NB4 (cell line): ENCODE results near the gene MRPL45.

Source experiments
- CTCF ChIP-seq: IDR thresholded peaks from one replicate; pipeline ENCODE4 v1.5.1; 2012; ENCODE audit warnings: low read depth, low read length
- MAX ChIP-seq: IDR thresholded peaks from 2 replicates; pipeline ENCODE4 v1.6.1; 2011; ENCODE audit warnings: low read depth, low read length
- MYC ChIP-seq: IDR thresholded peaks from 2 replicates; pipeline ENCODE4 v1.6.1; 2011; ENCODE audit warnings: low read depth, low read length
- POLR2A ChIP-seq: IDR thresholded peaks from 2 replicates; pipeline ENCODE4 v1.6.1; 2011; ENCODE audit warnings: mild to moderate bottlenecking; ENCODE audit not compliant: insufficient read length; ENCODE audit errors: extremely low read depth

- no peak for TF ChIP-seq CTCF
- no peak for TF ChIP-seq POLR2A
- no peak for TF ChIP-seq MAX
- no peak for TF ChIP-seq MYC
These were observed 41.6 kb downstream of the MRPL45 start for GRCh38 chr17:38338535-38338934.
